Left lobe of liver (tissue), 2 donors: ENCODE measurements around the gene PRND. TPM values are rescaled to one million over a fixed set of nuclear protein-coding genes. Genes with fewer than 3 reads are reported as not detected.
"Not testable (repeated sequence)": the region's sequence is repeated elsewhere in the genome, so short reads cannot be mapped to it uniquely, and the experiment has no call there.

ENCODE experiments used
- ATAC-seq: fragments of 200-7000 bp; cut with Tn5 transposase; one replicate; pipeline ENCODE4 v1.9.1; 2020; ENCODE audit warnings: mild to moderate bottlenecking, moderate library complexity
- DNase-seq: peaks from one replicate; pipeline ENCODE4 v3.0.0-alpha.2; 2020; ENCODE audit warnings: low spot score
- total RNA-seq: library from RNA; stranded (reverse); gene quantifications from one replicate; pipeline ENCODE4 v1.2.1, GENCODE V29; 2021
- donor health status: DM: no; HTN: no; CAD: no; lungs with moderate emphysema.
- donor health status: DM: no; HTN: yes; CAD: no.

The PRND gene
- total RNA-seq, 1 donor from 2014 or later, result not detected

- DNase-seq, result peak; percentile 16
- ATAC-seq, result no peak
Observed at GRCh38 chr20:4708036-4708435, 13.7 kb upstream of the PRND start.

GRCh38 chr20:4708856-4709255 is 12.9 kb upstream of the PRND start:
- DNase-seq, result peak; percentile 6
- ATAC-seq, result no peak

GRCh38 chr20:4709261-4710105 is 12.2 kb upstream of the PRND start:
- ATAC-seq (no peak), DNase-seq (peak; percentile 28)

DNA sequence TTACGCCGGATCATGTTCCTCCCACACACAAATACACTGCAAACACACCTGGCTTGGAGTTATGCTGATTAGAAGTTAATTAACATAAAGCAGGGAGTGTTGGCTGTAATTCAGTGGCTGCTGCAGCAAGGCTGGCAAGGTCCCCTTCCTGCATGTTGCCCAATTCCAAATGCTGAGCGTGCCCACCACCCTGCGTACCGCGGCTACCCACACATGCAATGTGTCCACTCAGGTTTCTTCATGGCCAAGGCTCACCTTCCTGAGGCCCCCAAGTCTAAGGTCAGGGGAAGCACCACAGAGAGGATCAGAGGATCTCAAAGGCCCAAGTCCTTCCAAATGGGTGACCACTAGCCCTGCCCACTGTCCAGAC is 11.6 kb upstream of the PRND start:
- DNase-seq (no peak), ATAC-seq (no peak)

DNA sequence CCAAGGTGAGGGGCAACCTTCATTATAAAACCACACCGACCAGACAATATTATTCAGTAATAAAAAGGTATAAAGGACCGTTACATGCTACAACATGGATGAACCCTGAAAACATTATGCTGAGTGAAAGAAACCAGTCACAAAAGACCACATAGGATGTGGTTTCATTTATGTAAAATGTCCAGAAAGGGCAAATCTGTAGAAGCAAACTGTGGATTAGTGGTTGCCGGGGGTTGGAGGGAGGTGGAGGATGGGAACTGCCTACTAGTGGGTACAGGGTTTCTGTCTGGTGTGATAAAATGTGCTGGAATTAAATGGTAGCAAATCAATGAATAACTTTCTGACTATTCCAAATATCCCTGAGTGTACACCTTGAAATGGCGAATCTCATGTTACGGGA is 10.2 kb upstream of the PRND start:
- ATAC-seq (no peak), DNase-seq (peak; percentile 12)

DNA sequence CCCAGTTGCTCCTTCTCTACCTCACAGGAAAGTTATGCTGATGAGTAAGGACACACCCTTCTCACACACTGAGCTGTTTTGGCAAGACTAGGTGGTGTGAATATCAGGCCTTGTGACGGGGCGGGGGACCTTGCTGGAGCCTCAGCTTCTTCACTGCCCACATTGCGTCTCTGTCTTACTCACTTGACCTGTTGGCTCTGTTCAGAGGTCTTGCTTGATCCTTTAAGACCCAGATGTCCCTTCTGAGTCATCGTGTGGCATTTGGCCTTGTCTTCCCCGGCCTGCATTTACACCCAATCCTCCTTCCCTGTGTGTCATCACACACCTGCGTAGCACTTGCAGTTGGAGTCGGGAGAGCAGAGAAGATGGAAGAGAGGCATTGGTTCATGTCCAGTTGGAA is 8.3 kb upstream of the PRND start:
- ATAC-seq (no peak), DNase-seq (peak; percentile 11)

DNA sequence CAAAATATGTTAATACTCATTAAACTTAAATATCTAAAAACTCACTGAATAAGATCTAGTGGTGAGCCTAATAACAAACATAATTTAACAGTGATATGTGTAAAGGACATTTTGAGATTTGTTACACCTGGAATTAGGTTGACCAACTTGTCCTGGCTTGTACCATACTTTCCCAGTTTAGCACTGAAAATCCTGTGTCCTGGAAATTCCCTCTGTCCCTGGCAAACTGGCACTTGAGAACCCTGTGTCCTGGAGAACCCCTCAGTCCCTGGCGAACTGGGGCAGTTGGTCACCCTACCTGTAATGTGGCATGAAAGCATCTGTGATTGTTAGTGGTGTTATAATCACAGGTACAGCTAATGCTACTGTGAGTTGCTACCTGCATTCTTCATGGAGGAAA is 6.9 kb upstream of the PRND start:
- no peak for ATAC-seq
- peak; percentile 21 for DNase-seq

GRCh38 chr20:4717816-4718570 is 3.7 kb upstream of the PRND start:
- ATAC-seq, result no peak
- DNase-seq, result no peak

- ATAC-seq, result no peak
- no peak for DNase-seq
Observed at GRCh38 chr20:4719190-4719589, 2.5 kb upstream of the PRND start.

- ATAC-seq (peak; percentile 93), DNase-seq (peak; percentile 64)
Observed at GRCh38 chr20:4720041-4720976, 1.4 kb upstream of the PRND start.

GRCh38 chr20:4720977-4721349 is 746 bp upstream of the PRND start:
- ATAC-seq (peak; percentile 25), DNase-seq (no peak)

DNA sequence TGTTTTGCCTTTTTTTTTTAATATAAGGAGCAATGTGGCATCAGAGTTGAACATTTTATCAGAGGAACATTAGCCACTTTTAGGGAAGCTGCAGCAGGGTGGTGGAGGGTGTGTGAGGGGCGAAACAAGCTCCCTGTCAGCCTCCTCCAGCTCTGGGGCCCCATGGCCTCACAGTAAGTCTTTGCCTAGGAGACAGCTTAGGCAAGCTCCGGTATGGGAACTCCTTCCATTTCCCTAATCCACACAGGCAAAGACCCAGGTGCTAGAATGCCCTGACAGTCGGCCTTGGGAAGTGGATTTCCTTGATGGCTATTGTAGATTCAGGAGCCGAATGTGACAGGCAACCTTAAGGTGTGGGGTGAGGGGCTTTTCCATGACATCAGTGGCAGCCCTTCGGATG is 862 bp downstream of the PRND start:
- no peak for DNase-seq
- ATAC-seq, result no peak

DNA sequence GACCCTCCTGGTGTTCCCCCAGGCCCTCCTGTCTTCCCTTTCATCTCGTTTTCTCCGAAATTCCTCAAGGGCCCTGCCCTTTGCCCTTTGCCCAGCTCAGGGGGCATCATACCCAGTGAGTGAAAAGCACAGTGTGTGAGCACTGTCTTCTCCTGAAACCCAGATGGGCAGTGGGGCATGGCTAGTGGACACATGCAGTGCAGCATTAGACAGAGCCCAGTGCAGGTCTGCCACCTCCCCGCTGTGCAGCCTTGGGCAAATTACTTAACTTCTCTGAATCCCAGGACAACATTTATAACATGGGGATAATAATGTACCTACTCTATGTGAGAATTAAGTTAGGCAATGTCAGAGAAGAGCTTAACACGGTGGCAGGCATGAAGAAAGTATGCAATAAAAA is 1.3 kb downstream of the PRND start:
- no peak for DNase-seq
- no peak for ATAC-seq

DNA sequence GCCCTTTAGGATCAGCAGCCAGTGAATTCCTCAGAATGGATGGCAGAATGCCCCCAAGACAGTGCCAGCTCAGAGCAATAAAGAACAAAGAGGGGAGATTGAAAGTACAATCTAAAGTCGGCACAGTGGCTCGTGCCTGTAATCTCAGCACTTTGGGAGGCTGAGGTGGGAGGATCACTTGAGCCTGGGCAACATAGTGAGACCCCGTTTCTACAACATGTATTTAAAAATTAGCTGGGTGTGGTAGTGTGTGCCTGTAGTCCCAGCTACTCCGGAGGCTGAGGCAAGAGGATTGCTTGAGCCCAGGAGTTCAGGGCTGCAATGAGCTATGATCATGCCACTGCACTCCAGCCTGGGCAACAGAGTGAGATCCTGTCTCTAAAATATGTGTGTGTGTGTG is 1.8 kb downstream of the PRND start:
- DNase-seq, ATAC-seq: not testable (repeated sequence)

DNA sequence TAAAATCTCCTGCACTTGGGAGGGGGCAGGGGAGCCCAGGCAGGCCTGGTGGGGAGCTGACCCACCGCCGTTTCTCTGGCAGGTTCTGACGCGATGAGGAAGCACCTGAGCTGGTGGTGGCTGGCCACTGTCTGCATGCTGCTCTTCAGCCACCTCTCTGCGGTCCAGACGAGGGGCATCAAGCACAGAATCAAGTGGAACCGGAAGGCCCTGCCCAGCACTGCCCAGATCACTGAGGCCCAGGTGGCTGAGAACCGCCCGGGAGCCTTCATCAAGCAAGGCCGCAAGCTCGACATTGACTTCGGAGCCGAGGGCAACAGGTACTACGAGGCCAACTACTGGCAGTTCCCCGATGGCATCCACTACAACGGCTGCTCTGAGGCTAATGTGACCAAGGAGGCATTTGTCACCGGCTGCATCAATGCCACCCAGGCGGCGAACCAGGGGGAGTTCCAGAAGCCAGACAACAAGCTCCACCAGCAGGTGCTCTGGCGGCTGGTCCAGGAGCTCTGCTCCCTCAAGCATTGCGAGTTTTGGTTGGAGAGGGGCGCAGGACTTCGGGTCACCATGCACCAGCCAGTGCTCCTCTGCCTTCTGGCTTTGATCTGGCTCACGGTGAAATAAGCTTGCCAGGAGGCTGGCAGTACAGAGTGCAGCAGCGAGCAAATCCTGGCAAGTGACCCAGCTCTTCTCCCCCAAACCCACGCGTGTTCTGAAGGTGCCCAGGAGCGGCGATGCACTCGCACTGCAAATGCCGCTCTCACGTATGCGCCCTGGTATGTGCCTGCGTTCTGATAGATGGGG is 3.0 kb downstream of the PRND start:
- DNase-seq, result no peak
- no peak for ATAC-seq

- no peak for DNase-seq
- ATAC-seq, result no peak
Observed at GRCh38 chr20:4725263-4725550, 3.5 kb downstream of the PRND start.

GRCh38 chr20:4726710-4727397 is 5.1 kb downstream of the PRND start:
- no peak for DNase-seq
- no peak for ATAC-seq

DNA sequence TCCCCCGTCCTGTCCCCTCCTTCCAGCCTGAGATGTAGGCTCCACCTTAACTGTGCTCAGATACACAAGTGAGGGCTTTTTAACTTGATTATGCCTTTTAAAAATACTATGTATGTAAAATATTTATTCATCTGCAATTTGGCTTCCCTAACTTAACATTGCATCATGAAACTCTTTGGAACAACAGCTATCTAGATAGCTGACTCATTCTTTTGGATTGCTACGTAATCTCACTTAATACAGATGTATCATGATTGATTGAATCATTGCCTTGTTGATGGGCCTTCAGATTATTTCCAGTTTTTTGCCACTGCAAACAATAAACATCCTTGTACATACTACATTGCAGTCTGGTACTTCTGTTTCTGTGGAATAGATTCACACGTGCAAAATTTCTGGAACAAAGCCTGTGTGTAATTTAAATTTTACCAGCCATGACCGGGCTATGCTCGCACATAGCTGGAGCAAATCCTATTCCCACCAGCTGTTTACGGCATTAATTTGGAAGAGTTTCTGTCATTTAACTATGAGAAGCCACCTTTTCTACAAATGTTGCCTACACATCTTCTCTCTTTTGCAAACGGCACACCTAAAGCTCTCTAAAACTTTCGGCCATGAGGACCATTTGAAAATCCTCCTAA is 6.5 kb downstream of the PRND start:
- no peak for DNase-seq
- no peak for ATAC-seq

DNA sequence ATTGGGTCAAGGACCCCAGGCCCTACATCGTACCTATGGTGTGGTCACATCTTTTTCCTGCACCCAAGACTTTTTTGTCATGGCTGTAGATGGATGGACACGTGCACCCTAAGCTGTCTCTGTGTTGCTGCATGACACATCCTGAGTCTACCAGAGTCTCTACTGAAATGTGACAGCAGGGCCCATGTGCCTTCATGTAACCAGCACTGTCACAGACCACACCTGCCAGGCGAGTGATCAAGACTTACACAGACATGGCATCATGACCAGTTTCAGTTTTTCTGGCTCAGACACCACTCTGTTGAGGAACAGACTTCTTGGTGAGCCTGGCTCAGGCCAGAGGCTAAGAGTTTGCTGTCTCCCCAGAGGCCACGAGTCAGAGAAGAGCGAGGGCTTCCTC is 7.6 kb downstream of the PRND start:
- no peak for DNase-seq
- no peak for ATAC-seq

- ATAC-seq (peak; percentile 36), DNase-seq (no peak)
Observed at GRCh38 chr20:4730780-4731179, 9.1 kb downstream of the PRND start.
